Measurements from ENCODE around the gene MACROD2.
"Not testable (repeated sequence)": the region's sequence is repeated elsewhere in the genome, so short reads cannot be mapped to it uniquely, and the experiment has no call there.

Gene MACROD2

DNA sequence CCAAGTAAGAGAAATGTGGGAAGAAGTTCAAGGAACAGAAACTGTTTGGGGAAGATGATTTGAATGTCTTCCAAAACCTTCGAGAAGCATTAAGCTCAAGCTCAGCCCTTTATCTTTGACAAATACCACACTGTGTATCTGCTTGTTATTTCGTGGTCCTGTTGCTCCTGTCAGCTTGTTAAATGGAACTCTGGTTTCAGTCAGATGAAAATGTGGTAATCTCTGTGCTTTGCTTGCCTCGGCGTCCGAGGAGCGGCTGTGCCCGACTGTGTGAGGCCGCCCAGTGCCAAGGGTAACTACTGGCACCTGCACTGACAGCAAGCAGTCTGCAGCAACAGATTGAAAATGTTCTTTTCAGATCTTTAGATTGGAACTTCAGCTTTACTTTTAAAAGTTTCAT lies 920.0 kb downstream of the MACROD2 start:
- DNase-seq (ENCODE audit: low read depth) = no peak

GRCh38 chr20:14916360-14916920 lies 921.1 kb downstream of the MACROD2 start:
- no peak for DNase-seq (ENCODE audit: low read depth)

DNA sequence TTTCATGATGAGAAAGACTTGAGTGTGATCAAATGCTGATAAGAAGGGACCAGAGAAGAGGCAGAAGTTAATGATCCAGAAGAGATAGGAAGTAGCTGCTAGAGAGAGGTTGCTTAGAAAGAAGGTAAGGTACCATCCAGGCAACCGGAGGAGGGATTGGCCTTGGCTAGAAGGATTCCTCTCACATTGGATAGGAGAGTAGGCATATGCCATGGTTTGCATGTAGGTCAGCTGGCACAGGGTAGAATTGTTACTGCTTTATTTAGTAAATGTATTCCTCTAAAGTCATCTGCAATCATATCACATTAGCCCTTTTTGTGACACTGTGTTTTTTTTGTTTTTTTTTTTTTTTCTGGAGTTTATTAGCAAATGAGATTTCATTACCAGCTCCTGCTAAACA lies 923.0 kb downstream of the MACROD2 start:
- no peak for DNase-seq (ENCODE audit: low read depth)

- no peak for DNase-seq (ENCODE audit: low read depth)
These were observed 923.7 kb downstream of the MACROD2 start for GRCh38 chr20:14918976-14919375.

DNA sequence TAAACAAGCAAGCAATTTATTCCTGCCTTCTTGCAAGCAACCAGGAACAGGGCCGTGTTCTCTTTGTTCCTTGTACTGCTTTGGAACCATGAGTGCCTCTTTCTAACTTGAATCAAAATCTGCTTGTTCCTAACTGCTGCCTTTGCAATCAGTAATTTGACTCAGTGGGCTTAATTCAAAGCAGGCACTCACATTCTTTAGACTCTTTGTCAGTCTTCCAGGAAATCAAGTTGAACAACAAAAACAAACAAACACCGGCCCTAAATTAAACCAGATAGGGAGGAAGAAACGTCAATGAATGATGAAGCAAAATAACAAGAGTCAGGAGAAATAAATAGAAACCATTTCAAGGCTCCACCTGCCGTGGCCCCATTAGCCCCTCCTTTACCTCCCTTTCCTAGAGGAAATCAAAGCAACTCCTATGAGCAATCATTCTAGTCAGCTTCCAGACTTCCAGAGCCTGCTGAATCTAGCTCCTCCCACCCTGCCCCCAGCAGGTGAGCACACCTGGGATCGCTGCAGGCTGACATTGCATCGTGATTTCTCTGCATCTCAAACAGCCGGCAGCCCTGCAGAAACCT lies 924.3 kb downstream of the MACROD2 start:
- no peak for DNase-seq (ENCODE audit: low read depth)

- no peak for DNase-seq (ENCODE audit: low read depth)
These were observed 926.2 kb downstream of the MACROD2 start for GRCh38 chr20:14921513-14921912.

DNA sequence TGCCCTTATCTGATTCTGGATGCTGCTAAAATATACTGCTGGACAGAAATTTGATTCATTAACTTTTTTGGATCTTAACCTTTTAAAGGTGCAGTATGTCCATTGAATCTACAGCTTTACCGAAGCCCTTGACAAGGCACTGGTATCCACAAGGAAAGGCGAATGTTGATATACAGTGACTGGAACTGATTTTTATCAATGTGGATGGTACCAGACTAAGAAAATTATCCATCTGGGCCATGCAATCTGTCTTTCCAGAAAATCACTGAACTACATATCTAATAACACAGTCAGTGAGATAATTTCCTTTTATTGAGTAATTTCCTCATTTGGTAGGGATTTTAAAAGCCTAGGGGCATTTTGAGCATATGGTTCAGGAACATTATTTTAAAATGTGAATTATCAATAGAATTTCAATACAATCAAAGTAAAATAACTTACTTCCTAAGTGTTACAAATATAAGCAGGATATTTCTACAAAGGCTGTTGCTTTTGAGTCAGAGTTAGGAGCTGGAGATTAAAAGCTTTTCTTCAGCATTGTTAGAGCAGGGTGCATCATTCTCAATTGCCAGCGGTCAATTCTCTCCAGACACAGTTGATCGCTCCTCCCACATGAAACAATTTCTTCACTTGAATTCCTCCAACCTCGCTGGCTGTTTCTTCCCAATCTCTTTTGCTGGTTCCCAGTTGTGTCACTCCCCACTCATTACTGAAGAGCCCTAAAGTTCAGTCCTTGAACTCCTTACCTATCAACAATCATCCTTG lies 927.4 kb downstream of the MACROD2 start:
- DNase-seq (ENCODE audit: low read depth) = no peak

GRCh38 chr20:14924433-14924832 lies 929.1 kb downstream of the MACROD2 start:
- DNase-seq (ENCODE audit: low read depth) = no peak

GRCh38 chr20:14925300-14925699 lies 930.0 kb downstream of the MACROD2 start:
- no peak for DNase-seq (ENCODE audit: low read depth)

DNA sequence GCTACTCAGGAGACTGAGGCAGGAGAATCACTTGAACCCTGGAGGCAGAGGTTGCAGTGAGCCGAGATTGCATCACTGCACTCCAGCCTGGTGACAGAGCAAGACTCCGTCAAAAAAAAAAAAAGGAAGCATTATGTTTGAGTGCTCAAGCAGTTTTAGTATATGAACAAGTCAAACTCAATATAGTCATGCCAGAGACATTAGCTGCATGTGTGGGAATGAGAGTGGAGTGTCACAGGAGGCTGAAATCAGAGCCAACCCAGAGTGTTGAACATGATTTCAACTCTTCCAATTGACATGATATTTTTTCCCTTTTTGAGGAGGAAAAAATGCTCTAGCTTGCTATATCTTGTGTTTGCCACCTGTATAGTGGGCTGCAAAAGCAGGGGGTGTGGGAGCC lies 931.1 kb downstream of the MACROD2 start:
- DNase-seq (ENCODE audit: low read depth) = not testable (repeated sequence)

DNA sequence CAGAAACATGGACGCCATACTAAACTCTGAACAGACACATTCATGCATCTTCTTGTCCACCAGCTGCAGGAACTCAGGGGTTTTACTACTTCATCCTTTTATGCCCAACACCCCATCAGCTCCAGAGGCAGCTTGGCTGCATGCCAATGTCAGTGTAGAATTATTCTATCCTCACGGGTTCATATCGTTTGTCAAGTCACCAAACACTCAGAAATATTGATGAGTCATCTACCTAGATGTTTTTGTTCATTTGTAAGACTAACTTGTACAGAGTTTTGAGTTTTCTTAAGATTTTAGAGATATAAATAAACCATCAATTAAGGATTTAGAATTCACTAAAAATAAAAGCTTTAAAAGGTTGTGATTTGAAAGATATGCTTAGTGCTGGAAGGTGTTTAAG lies 932.8 kb downstream of the MACROD2 start:
- DNase-seq (ENCODE audit: low read depth) = no peak

- DNase-seq (ENCODE audit: low read depth) = no peak
These were observed 934.1 kb downstream of the MACROD2 start for GRCh38 chr20:14929388-14929787.

DNA sequence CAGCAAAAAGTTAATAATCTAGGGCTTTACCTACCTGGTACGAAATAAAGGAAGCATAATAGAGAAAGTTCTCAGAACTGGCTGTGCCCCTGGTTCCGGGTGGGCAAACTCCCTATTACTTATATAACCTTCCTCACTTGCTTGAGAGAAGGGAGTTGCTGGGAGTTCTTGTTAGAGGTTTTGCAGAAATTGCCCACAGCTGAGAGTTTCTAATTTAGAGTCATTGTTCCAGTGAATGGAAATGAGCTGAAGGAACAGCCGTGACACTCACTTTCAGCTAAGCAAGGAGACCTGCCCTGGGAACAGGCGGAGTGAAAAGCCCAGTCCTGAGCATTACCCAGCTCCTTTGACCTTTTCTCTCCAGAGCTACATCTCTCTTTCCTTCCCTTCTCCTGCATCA lies 936.7 kb downstream of the MACROD2 start:
- DNase-seq (ENCODE audit: low read depth) = no peak

- DNase-seq (ENCODE audit: low read depth) = no peak
These were observed 940.0 kb downstream of the MACROD2 start for GRCh38 chr20:14935285-14935684.

- no peak for DNase-seq (ENCODE audit: low read depth)
These were observed 941.7 kb downstream of the MACROD2 start for GRCh38 chr20:14937021-14937420.

- DNase-seq (ENCODE audit: low read depth) = no peak
These were observed 942.5 kb downstream of the MACROD2 start for GRCh38 chr20:14937846-14938245.

DNA sequence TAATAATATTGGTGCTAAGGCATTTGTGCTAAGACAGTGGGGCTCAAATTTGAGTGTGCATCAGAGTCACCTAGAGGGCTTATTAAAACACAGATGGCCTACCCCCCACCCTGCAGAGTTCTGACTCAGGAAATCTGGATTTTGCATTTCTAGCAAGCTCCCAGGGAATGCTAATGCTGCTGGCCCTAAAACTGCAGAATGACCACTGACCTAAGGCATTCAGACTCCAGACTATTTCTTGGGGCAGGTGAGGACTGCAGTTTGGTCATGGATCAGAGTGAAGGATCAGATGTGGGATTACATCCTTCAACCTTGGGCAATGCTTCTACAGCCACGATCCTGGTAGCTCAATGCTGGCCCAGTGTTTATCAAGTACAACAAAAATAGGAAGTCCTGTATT lies 952.2 kb downstream of the MACROD2 start:
- DNase-seq (ENCODE audit: low read depth) = no peak

GRCh38 chr20:14947946-14948345 lies 952.6 kb downstream of the MACROD2 start:
- no peak for DNase-seq (ENCODE audit: low read depth)

DNA sequence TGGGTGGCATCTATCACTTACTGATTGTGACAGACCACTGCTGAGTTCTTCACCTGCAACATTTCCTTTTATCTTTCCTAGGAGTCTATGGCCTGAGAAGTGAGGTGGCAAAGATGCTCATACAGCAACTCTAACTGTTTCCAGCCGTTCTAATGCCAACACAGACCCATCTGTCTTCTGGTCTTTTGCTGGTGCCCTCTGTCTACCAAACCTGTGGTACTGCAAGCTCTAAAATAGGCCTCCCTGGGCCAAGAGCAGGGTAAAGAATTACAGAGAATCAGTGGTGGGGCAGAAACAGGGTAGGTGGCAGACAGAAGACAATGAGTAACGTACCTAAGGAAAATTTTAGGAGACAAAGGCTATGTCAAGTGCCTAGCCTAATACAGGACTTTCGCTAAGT lies 953.1 kb downstream of the MACROD2 start:
- no peak for DNase-seq (ENCODE audit: low read depth)

GRCh38 chr20:14950633-14951032 lies 955.3 kb downstream of the MACROD2 start:
- no peak for DNase-seq (ENCODE audit: low read depth)

- no peak for DNase-seq (ENCODE audit: low read depth)
These were observed 955.8 kb downstream of the MACROD2 start for GRCh38 chr20:14951105-14951504.

DNA sequence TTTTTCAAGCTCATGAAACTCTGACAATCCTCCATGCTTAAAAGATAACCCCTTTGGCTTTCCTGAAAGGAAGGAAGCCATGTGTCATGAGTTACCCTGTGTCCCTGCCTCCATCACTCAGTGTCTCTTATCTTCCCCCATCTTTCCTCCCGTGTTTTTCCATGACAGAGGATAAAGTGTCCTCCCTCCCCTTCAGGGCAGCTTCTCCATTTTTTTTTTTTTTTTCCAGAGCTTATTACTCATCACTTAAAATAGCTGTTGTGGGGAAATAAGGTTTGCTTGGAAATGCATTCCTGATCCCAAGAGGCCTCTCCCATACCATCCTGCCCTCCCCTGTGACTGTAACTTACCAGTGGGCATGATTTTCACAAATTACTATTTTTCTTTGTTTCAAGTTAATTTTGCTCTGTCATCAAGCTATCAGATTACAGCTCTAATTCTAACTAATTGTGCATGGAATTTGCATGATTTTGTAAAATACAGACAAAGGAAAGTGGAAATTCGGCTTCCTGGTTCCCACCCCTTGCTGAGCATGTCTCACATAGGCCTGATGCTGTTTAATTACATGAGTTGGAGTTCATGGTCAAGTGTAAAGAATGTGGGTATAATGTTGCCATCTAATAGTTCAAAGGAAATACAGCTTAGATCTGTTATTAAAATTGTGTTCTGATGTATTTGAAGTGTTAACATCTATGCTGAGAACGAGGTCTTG lies 956.5 kb downstream of the MACROD2 start:
- no peak for DNase-seq (ENCODE audit: low read depth)

GRCh38 chr20:14953736-14954135 lies 958.4 kb downstream of the MACROD2 start:
- no peak for DNase-seq (ENCODE audit: low read depth)

Data from stimulated activated CD8-positive, alpha-beta memory T cell treated with anti-CD3 and anti-CD28 coated beads, Interleukin-15, amount 100 ng/mL, for 24 hours (primary cell).